Measurements from ENCODE around the gene CYP19A1. TPM values are rescaled to one million over a fixed set of nuclear protein-coding genes. Genes with fewer than 3 reads are reported as not detected.
"Not testable (repeated sequence)": the region's sequence is repeated elsewhere in the genome, so short reads cannot be mapped to it uniquely, and the experiment has no call there.

The CYP19A1 gene
- total and polyA plus RNA-seq, 5 donors from 2014 or later = 0.52 TPM; not detected in 4

DNA sequence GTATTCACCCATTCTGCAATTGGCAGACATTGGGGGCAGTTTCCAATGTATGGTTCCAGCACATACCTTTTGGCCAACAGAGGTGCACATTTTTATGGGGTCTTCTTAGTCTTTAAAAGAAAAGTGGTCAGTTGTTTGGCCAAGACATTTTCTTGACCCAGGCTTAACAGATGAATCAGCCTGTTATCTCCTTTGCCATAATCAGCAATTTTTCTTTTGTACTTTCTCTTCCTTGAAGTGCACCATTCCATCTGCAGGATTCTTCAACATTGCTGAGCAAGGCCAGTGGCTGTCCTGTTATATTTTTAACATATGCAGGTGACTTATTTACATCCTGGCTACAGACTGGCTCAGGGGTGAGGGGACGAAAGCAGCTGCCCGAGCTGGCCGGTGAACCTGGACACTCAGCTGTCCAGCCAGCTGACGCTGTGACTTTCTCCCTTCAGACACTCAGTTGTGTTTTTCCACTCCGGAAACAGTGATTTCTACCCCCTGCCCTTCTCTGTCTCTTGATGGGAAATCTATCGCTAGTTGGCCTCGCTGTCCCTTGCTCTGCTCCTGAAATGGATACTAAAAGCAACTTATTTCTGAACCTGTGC lies 147.2 kb downstream of the CYP19A1 start:
- DNase-seq (no peak), ATAC-seq (ENCODE audit: low read depth in 2 of 2) (no peak)
- Histone ChIP-seq H3K36me3 (ENCODE audit: control insufficient read depth, insufficient read depth, low read length) (no peaks in the 10 kb centered on the region), H3K4me1 (ENCODE audit: control insufficient read depth, insufficient read depth, low read length, poor library complexity, severe bottlenecking) (no peaks in the 10 kb centered on the region), H3K9me3 (ENCODE audit: control insufficient read depth in 2 of 2, low read length in 2 of 2) (no peaks in the 10 kb centered on the region), H3K27ac (ENCODE audit: insufficient read depth, low read length, poor library complexity, severe bottlenecking) (no peak overlapping the region), H3K4me3 (ENCODE audit: low read depth, low read length) (no peak overlapping the region), H3K27me3 (ENCODE audit: control insufficient read depth, insufficient read depth, low read length) (no peaks in the 10 kb centered on the region)
- Mint-ChIP-seq H3K9me3 (no peaks in the 10 kb centered on the region), H3K36me3 (no peaks in the 10 kb centered on the region), H3K27me3 (peaks cover 26% of the 10 kb centered on the region), H3K27ac (no peak overlapping the region), H3K4me1 (peaks cover 0 to 6% (median 2%) of the 10 kb centered on the region in 4 donors), H3K4me3 (no peak overlapping the region)

DNA sequence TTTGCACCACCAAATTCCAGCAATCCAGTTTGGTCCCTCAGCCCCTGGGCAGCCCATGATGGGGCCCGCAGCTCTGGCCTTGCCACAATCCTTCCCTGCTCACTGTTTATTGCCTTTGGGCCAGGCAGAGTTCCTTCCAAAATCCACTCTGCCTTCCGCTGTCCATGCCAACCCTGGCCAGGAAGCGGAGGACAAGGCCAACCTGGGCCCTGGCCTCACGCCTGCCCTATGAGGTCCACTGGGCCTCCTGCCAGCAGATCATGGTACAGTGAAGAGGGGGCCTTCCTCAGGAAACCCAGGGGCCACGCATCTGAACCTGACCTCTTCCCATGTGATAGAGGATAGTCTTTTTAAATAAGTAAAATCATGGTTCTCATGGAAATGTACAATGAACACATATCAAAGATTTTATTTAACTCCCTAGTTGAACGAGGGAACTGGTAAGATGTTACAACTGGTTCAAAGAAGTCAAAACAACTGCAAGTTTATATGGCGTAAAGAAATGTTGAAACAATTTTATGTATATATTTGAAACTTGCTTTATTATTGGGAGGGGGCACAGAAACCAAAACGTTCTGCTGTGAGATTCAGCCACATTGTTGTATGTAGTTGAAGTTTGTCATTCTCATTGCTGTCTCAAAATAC lies 147.8 kb downstream of the CYP19A1 start:
- Histone ChIP-seq H3K9me3 (ENCODE audit: control insufficient read depth in 2 of 2, low read length in 2 of 2) (no peaks in the 10 kb centered on the region), H3K27ac (ENCODE audit: insufficient read depth, low read length, poor library complexity, severe bottlenecking) (no peak overlapping the region), H3K4me1 (ENCODE audit: control insufficient read depth, insufficient read depth, low read length, poor library complexity, severe bottlenecking) (no peaks in the 10 kb centered on the region), H3K4me3 (ENCODE audit: low read depth, low read length) (no peak overlapping the region), H3K36me3 (ENCODE audit: control insufficient read depth, insufficient read depth, low read length) (no peaks in the 10 kb centered on the region), H3K27me3 (ENCODE audit: control insufficient read depth, insufficient read depth, low read length) (no peaks in the 10 kb centered on the region)
- Mint-ChIP-seq H3K27me3 (peaks cover 28% of the 10 kb centered on the region), H3K36me3 (no peaks in the 10 kb centered on the region), H3K4me1 (peaks cover 0 to 6% (median 2%) of the 10 kb centered on the region in 4 donors), H3K4me3 (no peak overlapping the region), H3K27ac (no peak overlapping the region), H3K9me3 (no peaks in the 10 kb centered on the region)
- DNase-seq (no peak), ATAC-seq (ENCODE audit: low read depth in 2 of 2) (no peak)

DNA sequence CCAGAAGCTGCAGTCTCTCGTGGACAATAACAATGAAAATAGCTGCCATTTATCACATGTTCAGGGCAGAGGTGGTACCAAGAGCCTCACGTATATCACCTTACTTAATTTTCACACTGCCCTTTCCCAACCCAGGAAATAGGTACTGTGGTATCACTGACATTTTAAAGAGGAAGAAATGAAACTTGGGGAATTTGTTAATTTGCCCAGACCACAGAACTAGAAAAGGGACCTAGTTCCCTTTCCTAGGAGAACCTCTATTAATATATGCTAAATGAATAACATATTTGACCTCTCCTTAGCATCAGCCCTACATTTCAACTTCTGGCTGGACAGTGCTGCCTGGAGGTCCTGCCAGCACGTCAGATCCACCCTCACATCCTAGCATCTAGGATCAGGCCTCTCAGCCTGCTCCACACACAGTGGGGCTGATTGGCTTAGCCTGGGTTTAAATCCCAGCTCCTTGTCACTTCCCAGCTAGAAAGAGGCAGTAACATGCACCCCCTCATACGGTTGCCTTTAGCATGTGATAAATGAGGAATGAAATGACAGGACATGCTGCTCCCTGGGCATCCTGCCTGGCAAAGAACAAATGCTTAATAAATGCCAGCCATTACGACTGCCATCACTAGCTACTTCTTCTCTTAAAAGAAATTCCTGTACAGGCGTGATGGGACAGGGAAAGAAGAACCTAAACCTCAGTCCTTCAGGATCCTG lies 148.6 kb downstream of the CYP19A1 start:
- no peak for ATAC-seq (ENCODE audit: low read depth in 2 of 2)
- no peaks in the 10 kb centered on the region for H3K4me1 ChIP-seq (ENCODE audit: control insufficient read depth, insufficient read depth, low read length, poor library complexity, severe bottlenecking)

DNA sequence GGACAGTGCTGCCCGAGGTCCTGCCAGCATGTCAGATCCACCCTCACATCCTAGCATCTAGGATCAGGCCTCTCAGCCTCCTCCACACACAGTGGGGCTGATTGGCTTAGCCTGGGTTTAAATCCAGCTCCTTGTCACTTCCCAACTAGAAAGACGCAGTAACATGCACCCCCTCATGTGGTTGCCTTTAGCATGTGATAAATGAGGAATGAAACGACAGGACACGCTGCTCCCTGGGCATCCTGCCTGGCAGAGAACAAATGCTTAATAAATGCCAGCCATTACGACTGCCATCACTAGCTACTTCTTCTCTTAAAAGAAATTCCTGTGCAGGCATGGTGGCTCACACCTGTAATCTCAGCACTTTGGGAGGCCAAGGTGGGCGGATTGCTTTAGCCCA lies 149.6 kb downstream of the CYP19A1 start:
- H3K27ac ChIP-seq (ENCODE audit: insufficient read depth, low read length, poor library complexity, severe bottlenecking); DNase-seq; H3K4me1 Mint-ChIP-seq; H3K36me3 Mint-ChIP-seq; H3K4me3 ChIP-seq (ENCODE audit: low read depth, low read length); ATAC-seq (ENCODE audit: low read depth in 2 of 2); H3K36me3 ChIP-seq (ENCODE audit: control insufficient read depth, insufficient read depth, low read length); H3K9me3 ChIP-seq (ENCODE audit: control insufficient read depth in 2 of 2, low read length in 2 of 2); H3K4me1 ChIP-seq (ENCODE audit: control insufficient read depth, insufficient read depth, low read length, poor library complexity, severe bottlenecking); H3K9me3 Mint-ChIP-seq; H3K4me3 Mint-ChIP-seq; H3K27me3 ChIP-seq (ENCODE audit: control insufficient read depth, insufficient read depth, low read length); H3K27ac Mint-ChIP-seq: not testable (repeated sequence)
- H3K27me3 Mint-ChIP-seq = peaks cover 22% of the 10 kb centered on the region

More for the DNA sequence above, 148.6 kb downstream of the CYP19A1 start:
- H3K27ac Mint-ChIP-seq = no peak overlapping the region
- peaks cover 0 to 6% (median 2%) of the 10 kb centered on the region in 4 donors for H3K4me1 Mint-ChIP-seq
- no peaks in the 10 kb centered on the region for H3K36me3 Mint-ChIP-seq
- Histone ChIP-seq H3K27me3 (ENCODE audit: control insufficient read depth, insufficient read depth, low read length) (no peaks in the 10 kb centered on the region), H3K9me3 (ENCODE audit: control insufficient read depth in 2 of 2, low read length in 2 of 2) (no peaks in the 10 kb centered on the region), H3K27ac (ENCODE audit: insufficient read depth, low read length, poor library complexity, severe bottlenecking) (no peak overlapping the region), H3K36me3 (ENCODE audit: control insufficient read depth, insufficient read depth, low read length) (no peaks in the 10 kb centered on the region), H3K4me3 (ENCODE audit: low read depth, low read length) (no peak overlapping the region)
- DNase-seq = no peak
- peaks cover 27% of the 10 kb centered on the region for H3K27me3 Mint-ChIP-seq
- H3K9me3 Mint-ChIP-seq = no peaks in the 10 kb centered on the region
- no peak overlapping the region for H3K4me3 Mint-ChIP-seq

DNA sequence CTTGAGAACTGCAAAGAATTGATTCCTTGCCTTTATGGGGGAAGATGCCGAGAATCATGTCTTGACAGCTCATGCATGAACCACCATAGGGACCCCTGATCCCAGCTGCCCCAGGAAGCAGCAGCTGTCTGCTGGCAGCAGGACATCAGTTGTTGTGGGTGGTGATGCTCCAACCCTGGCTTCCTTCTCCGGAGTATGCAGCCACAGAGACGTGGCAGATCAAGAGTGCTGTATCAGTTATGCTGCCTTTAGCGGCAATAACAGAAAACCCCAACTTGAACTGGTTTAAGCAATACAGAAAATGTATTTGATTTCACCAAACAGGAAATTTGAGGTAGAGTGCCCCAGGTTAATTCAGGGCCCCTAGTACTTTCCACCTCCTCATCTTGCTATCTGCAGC lies 151.5 kb downstream of the CYP19A1 start:
- H3K27me3 ChIP-seq (ENCODE audit: control insufficient read depth, insufficient read depth, low read length) = no peaks in the 10 kb centered on the region
- Mint-ChIP-seq H3K36me3 (no peaks in the 10 kb centered on the region), H3K4me3 (no peak overlapping the region), H3K27ac (no peak overlapping the region), H3K9me3 (peaks cover 0 to 1% (median 0%) of the 10 kb centered on the region in 7 donors), H3K4me1 (no peaks in the 10 kb centered on the region), H3K27me3 (peaks cover 14% of the 10 kb centered on the region)
- no peak for DNase-seq
- ATAC-seq (ENCODE audit: low read depth in 2 of 2) = no peak
- H3K9me3 ChIP-seq (ENCODE audit: control insufficient read depth in 2 of 2, low read length in 2 of 2) = no peaks in the 10 kb centered on the region
- no peaks in the 10 kb centered on the region for H3K36me3 ChIP-seq (ENCODE audit: control insufficient read depth, insufficient read depth, low read length)
- H3K4me1 ChIP-seq (ENCODE audit: control insufficient read depth, insufficient read depth, low read length, poor library complexity, severe bottlenecking) = no peaks in the 10 kb centered on the region
- no peak overlapping the region for H3K4me3 ChIP-seq (ENCODE audit: low read depth, low read length)
- H3K27ac ChIP-seq (ENCODE audit: insufficient read depth, low read length, poor library complexity, severe bottlenecking) = no peak overlapping the region

DNA sequence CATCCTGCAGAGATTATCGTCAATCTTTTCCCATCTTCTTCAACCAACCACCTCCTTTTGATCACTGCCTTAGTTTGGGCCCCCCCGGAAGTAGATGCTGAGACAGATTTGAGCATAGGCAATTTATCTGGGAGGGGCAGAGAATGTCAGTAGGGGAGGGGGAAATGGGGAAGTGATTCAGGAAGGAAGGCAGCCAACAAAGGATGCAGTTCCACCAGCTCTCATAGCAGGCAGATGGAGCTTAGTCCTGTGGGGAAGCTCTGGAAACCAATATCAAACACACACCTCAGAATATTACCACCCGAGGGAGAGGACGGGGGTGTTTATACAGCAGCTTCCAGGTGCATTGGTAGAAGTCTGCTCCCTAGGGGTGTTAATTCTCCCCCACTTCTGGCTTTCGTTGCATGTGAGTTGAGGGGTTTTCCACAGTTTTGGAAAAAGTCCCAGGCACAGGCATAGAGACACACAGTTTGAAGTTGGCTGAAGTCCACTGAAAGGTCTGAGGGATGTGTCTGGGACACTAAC lies 152.2 kb downstream of the CYP19A1 start:
- H3K9me3 Mint-ChIP-seq = peaks cover 0 to 1% (median 0%) of the 10 kb centered on the region in 7 donors
- ATAC-seq (ENCODE audit: low read depth in 2 of 2) (no peak), DNase-seq (no peak)
- H3K4me3 Mint-ChIP-seq = no peak overlapping the region
- no peak overlapping the region for H3K27ac Mint-ChIP-seq
- Histone ChIP-seq H3K27me3 (ENCODE audit: control insufficient read depth, insufficient read depth, low read length) (no peaks in the 10 kb centered on the region), H3K4me3 (ENCODE audit: low read depth, low read length) (no peak overlapping the region), H3K27ac (ENCODE audit: insufficient read depth, low read length, poor library complexity, severe bottlenecking) (no peak overlapping the region), H3K4me1 (ENCODE audit: control insufficient read depth, insufficient read depth, low read length, poor library complexity, severe bottlenecking) (no peaks in the 10 kb centered on the region), H3K36me3 (ENCODE audit: control insufficient read depth, insufficient read depth, low read length) (no peaks in the 10 kb centered on the region), H3K9me3 (ENCODE audit: control insufficient read depth in 2 of 2, low read length in 2 of 2) (no peaks in the 10 kb centered on the region)
- H3K27me3 Mint-ChIP-seq = peaks cover 14% of the 10 kb centered on the region
- no peaks in the 10 kb centered on the region for H3K4me1 Mint-ChIP-seq
- H3K36me3 Mint-ChIP-seq = no peaks in the 10 kb centered on the region

DNA sequence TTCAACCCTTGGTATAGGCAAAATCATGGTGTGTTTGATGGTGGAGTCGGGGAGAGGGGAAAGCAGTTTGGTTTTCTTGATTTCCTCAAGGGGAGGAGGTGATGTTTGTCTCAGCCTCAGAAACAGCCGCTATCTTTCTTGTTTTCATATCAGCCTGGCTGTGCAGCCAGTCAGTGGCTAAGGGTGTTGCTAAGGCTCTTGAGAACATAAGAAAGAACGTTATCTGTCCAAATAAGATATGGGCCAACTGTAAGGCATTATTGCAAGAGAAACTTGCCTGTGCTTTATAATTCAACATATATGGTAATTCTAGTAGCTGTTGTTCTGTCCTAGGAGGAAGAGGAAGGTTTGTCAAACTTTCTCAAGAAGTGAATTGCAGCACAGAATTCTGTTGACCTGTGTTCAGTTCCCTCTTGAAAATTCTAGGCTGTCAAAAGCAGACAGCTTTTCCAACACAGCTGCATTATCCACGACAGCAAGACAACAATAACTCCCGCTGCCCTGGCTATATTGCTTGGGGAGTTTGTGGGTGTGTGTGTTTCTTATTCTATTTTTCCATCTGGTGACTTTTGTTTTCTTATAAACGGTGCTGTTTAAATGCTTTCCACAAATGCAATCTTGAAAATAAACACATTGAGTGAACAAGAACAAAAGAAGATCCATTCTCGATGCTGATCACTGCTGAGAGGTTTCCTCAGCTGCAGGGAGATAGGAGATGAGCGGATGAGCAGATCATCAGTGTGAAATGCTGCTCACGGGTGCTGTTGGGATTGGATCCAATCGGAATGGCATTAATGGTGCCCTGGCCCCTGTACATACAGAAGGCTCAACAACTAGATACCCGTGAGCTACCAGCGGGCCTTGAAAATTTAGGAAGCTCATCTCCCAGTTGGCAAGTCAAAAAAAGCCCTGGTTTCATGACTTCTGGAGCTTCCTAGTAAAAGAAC lies 152.9 kb downstream of the CYP19A1 start:
- H3K9me3 ChIP-seq (ENCODE audit: control insufficient read depth in 2 of 2, low read length in 2 of 2) = no peaks in the 10 kb centered on the region
- no peak overlapping the region for H3K4me3 ChIP-seq (ENCODE audit: low read depth, low read length)
- H3K4me3 Mint-ChIP-seq = no peak overlapping the region
- H3K36me3 ChIP-seq (ENCODE audit: control insufficient read depth, insufficient read depth, low read length) = no peaks in the 10 kb centered on the region
- peaks cover 14% of the 10 kb centered on the region for H3K27me3 Mint-ChIP-seq
- no peak overlapping the region for H3K27ac ChIP-seq (ENCODE audit: insufficient read depth, low read length, poor library complexity, severe bottlenecking)
- DNase-seq (no peak), ATAC-seq (ENCODE audit: low read depth in 2 of 2) (no peak)
- peaks cover 0 to 1% (median 0%) of the 10 kb centered on the region in 7 donors for H3K9me3 Mint-ChIP-seq
- H3K36me3 Mint-ChIP-seq = no peaks in the 10 kb centered on the region
- no peak overlapping the region for H3K27ac Mint-ChIP-seq
- H3K4me1 ChIP-seq (ENCODE audit: control insufficient read depth, insufficient read depth, low read length, poor library complexity, severe bottlenecking) = no peaks in the 10 kb centered on the region
- H3K4me1 Mint-ChIP-seq = no peaks in the 10 kb centered on the region
- H3K27me3 ChIP-seq (ENCODE audit: control insufficient read depth, insufficient read depth, low read length) = no peaks in the 10 kb centered on the region

Measured in CD4-positive, CD25-positive, alpha-beta regulatory T cell (primary cell).